ENCODE measurements around the gene NKD2. TPM values are rescaled to one million over a fixed set of nuclear protein-coding genes. Genes with fewer than 3 reads are reported as not detected.

The NKD2 gene
- total RNA-seq, 1 experiment from 2014 or later = 20.4 TPM

DNA sequence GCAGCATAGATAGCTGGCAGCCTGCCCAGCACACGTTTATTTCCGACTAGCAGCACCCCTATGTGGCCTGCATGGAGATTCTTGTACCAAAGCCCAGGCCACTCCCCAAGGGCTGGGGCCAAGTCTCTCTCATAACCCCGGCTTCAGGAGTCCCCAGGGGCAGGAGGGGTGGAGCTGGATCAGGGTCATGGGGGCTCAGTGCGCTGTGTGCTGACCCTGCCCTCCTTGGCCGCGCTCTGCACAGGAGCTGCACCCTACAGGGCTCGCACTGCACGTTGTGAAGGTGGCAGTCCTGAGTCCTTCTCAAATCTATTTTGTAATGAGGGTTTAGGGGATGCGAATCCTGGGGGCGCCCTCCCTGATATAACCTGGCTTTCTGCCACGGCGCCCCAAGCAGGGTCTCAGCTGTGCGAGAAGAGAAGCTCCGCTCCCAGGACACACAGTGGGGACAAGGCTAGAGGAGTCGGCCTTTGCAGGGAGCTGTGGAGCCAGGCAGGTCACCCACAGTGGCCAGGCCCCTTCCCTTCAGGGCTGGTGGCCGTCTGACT is 28.6 kb downstream of the NKD2 start:
- H3K9ac ChIP-seq (ENCODE audit: low read length) = no peak overlapping the region
- ATAC-seq (peak; percentile 26; the same call in 1 of the 2 replicates), DNase-seq (ENCODE audit: low read depth, low spot score) (no peak)
- H4K20me1 ChIP-seq (ENCODE audit: insufficient read depth) = no peaks in the 10 kb centered on the region
- H3K4me2 ChIP-seq (ENCODE audit: low read length) = no peak overlapping the region
- no peak overlapping the region for H3K27ac ChIP-seq (ENCODE audit: low read depth, low read length)
- ChIA-PET POLR2A (no interaction called here), RAD21 (ENCODE audit: low non-redundant PET in 1 of 2, low total read pairs in 2 of 2, uncharacterized antibody in 2 of 2, unreplicated experiment in 2 of 2) (no interaction called here), CTCF (no interaction called here)
- H3K79me2 ChIP-seq (ENCODE audit: insufficient read depth, low read length) = no peaks in the 10 kb centered on the region
- intact Hi-C loops (cut with micrococcal nuclease) = no loop called here
- H3K9me2 ChIP-seq (ENCODE audit: insufficient read depth) = no peaks in the 10 kb centered on the region
- no peaks in the 10 kb centered on the region for H3K36me3 ChIP-seq (ENCODE audit: control insufficient read depth in 1 of 2, insufficient read depth in 2 of 2, low read length in 2 of 2)
- no peaks in the 10 kb centered on the region for H3K27me3 ChIP-seq (ENCODE audit: insufficient read depth, low read length)
- no peak overlapping the region for H2AFZ ChIP-seq (ENCODE audit: low read depth, low read length, poor library complexity, severe bottlenecking)
- H3K9me3 ChIP-seq (ENCODE audit: control insufficient read depth in 1 of 2, insufficient read depth in 1 of 2, low read depth in 1 of 2, low read length in 2 of 2) = no peaks in the 10 kb centered on the region
- no TSS peak for BruUV-seq (replicated peaks)
- TF ChIP-seq YY1 (IDR thresholded peaks at IDR 0.05; ENCODE audit: extremely low read depth, insufficient replicate concordance, low read depth, low read length) (no peak), TCF7L2 (IDR thresholded peaks at IDR 0.05; ENCODE audit: borderline replicate concordance, extremely low read depth, insufficient read depth, insufficient read length) (no peak), CEBPB (IDR thresholded peaks at IDR 0.05; ENCODE audit: low read depth) (no peak), ELF1 (IDR thresholded peaks at IDR 0.05; ENCODE audit: borderline replicate concordance, low read depth) (no peak), CBX3 (IDR thresholded peaks at IDR 0.05; ENCODE audit: low read depth) (no peak), EGR1 (IDR thresholded peaks at IDR 0.05; ENCODE audit: low read depth) (no peak), ZNF274 (IDR thresholded peaks at IDR 0.05; ENCODE audit: low read depth, low read length) (no peak), FOSL1 (IDR thresholded peaks at IDR 0.05; ENCODE audit: low read depth) (no peak), POLR2A (IDR thresholded peaks at IDR 0.05; ENCODE audit: borderline replicate concordance, extremely low read depth, insufficient read depth, insufficient read length) (no peak)
- TF ChIP-seq, protein P1, sequence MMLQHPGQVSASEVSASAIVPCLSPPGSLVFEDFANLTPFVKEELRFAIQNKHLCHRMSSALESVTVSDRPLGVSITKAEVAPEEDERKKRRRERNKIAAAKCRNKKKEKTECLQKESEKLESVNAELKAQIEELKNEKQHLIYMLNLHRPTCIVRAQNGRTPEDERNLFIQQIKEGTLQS (IDR thresholded peaks at IDR 0.05) = no peak
- TF ChIP-seq, protein P2, sequence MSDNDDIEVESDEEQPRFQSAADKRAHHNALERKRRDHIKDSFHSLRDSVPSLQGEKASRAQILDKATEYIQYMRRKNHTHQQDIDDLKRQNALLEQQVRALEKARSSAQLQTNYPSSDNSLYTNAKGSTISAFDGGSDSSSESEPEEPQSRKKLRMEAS (IDR thresholded peaks at IDR 0.05) = no peak
- no peak overlapping the region for H3K4me3 ChIP-seq (replicated peaks in 1 of 2; ENCODE audit: low read depth in 1 of 2, low read length in 2 of 2)
- no peaks in the 10 kb centered on the region for H3K4me1 ChIP-seq (ENCODE audit: control insufficient read depth in 1 of 2, insufficient read depth in 2 of 2, low read length in 2 of 2)

Measured in HCT116 (cell line).